ENCODE measurements around the gene WHAMM. TPM values are rescaled to one million over a fixed set of nuclear protein-coding genes. Genes with fewer than 3 reads are reported as not detected.

The WHAMM gene
- polyA plus RNA-seq, 1 donor (not counting 4 experiments of a cell fraction or from before 2014, with no cell fraction given): 4.7 TPM

DNA sequence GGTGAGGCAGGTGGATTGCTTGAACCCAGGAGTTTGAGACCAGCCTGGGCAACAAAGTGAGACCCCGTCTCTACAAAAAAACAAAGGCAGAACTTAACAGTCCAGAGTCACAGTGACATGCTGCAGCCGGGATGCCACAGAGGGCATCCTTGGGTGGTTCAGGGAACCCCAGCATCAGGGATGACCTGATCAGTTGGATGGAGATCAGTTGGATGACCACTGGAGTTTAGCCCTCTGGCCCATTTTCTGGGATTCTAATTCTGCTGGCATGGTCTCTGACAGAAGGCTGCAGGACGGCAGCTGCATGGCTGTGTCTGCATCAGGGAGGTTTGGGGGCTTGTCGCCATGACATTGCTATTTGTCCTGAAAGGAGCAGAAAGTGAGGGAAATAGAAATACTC lies 19.8 kb downstream of the WHAMM start:
- no peak overlapping the region for H3K4me2 ChIP-seq (ENCODE audit: control insufficient read depth, extremely low read depth, insufficient read depth, low read depth, low read length)
- no peak overlapping the region for H2AFZ ChIP-seq (ENCODE audit: control insufficient read depth, low read length)
- H3K4me3 ChIP-seq (ENCODE audit: control insufficient read depth in 2 of 3, extremely low read depth in 1 of 3, insufficient read depth in 2 of 3, low read depth in 1 of 3, low read length in 3 of 3): no peak overlapping the region
- dilution Hi-C loops (cut with MboI; ENCODE audit: extremely low pct_ligation_motif_present, low sequenced_read_pairs): no loop called here
- no peak overlapping the region for H3K9ac ChIP-seq (ENCODE audit: control insufficient read depth, extremely low read depth, insufficient read depth, low read length)
- H3K27me3 ChIP-seq (ENCODE audit: control insufficient read depth, extremely low read depth, insufficient read depth, low read length): no peaks in the 10 kb centered on the region
- TF ChIP-seq CTCF (optimal IDR thresholded peaks at IDR 0.05 in 1 of 3, IDR thresholded peaks at IDR 0.05 in 1 of 3, conservative IDR thresholded peaks at IDR 0.05 in 1 of 3; ENCODE audit: extremely low read depth in 1 of 3, insufficient read depth in 2 of 3, low read length in 3 of 3) (no peak), EZH2 (IDR thresholded peaks at IDR 0.05; ENCODE audit: low read length) (no peak)
- peaks cover 1% of the 10 kb centered on the region for H3K79me2 ChIP-seq (ENCODE audit: control insufficient read depth, insufficient read depth, low read length)
- no peaks in the 10 kb centered on the region for H3K9me1 ChIP-seq (ENCODE audit: control insufficient read depth, extremely low read depth, insufficient read depth, low read length)
- H3K36me3 ChIP-seq (ENCODE audit: control insufficient read depth in 2 of 2, extremely low read depth in 1 of 2, insufficient read depth in 2 of 2, low read length in 2 of 2): peaks cover 23 to 41% of the 10 kb centered on the region in 2 experiments
- FAIRE-seq (no peak), DNase-seq (ENCODE audit: low read depth, low spot score) (no peak)
- H3K9me3 ChIP-seq (ENCODE audit: control insufficient read depth, low read depth, low read length): no peaks in the 10 kb centered on the region
- H4K20me1 ChIP-seq (ENCODE audit: control insufficient read depth, extremely low read depth, insufficient read depth, low read length): peaks cover 2% of the 10 kb centered on the region
- H3K27ac ChIP-seq (ENCODE audit: control insufficient read depth, insufficient read depth, low read length): no peak overlapping the region
- H3K4me1 ChIP-seq (ENCODE audit: control insufficient read depth, extremely low read depth, insufficient read depth, low read length): peaks cover 27% of the 10 kb centered on the region

DNA sequence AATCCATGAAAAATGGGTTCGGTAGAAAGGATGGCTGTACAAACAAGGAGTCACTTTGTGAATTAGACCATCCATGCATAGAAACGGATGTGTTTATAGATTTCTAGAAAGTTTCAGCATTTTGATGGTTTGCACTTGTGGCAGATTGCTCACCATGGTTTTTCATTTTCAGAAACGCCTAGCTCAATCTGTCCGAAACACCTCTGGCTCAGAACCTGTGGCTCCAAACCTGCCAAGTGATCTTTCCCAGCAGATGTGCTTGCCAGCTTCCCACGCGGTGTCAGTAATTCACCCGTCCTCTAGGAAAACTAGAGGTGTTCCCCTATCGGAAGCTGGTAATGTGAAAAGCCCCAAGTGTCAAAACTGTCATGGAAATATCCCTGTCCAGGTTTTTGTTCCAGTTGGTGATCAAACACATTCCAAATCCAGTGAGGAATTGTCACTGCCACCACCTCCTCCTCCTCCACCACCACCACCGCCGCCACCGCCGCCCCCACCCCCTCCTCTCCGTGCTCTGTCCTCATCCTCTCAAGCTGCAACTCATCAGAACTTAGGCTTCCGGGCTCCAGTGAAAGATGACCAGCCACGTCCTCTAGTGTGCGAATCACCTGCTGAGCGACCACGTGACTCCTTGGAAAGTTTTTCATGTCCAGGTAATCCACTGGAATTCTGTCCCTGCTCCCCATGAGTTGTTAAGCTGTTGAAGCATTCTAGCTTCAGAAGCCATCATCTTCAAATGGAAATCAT lies 21.2 kb downstream of the WHAMM start:
- no peak for FAIRE-seq

More for the DNA sequence above, 21.2 kb downstream of the WHAMM start:
- Histone ChIP-seq H3K4me2 (ENCODE audit: control insufficient read depth, extremely low read depth, insufficient read depth, low read depth, low read length) (no peak overlapping the region), H2AFZ (ENCODE audit: control insufficient read depth, low read length) (no peak overlapping the region), H3K27me3 (ENCODE audit: control insufficient read depth, extremely low read depth, insufficient read depth, low read length) (no peaks in the 10 kb centered on the region), H3K9ac (ENCODE audit: control insufficient read depth, extremely low read depth, insufficient read depth, low read length) (no peak overlapping the region), H3K9me3 (ENCODE audit: control insufficient read depth, low read depth, low read length) (no peaks in the 10 kb centered on the region), H3K9me1 (ENCODE audit: control insufficient read depth, extremely low read depth, insufficient read depth, low read length) (no peaks in the 10 kb centered on the region), H3K27ac (ENCODE audit: control insufficient read depth, insufficient read depth, low read length) (no peak overlapping the region), H3K4me1 (ENCODE audit: control insufficient read depth, extremely low read depth, insufficient read depth, low read length) (peaks cover 27% of the 10 kb centered on the region), H4K20me1 (ENCODE audit: control insufficient read depth, extremely low read depth, insufficient read depth, low read length) (peaks cover 2% of the 10 kb centered on the region), H3K4me3 (ENCODE audit: control insufficient read depth in 2 of 3, extremely low read depth in 1 of 3, insufficient read depth in 2 of 3, low read depth in 1 of 3, low read length in 3 of 3) (no peak overlapping the region), H3K36me3 (ENCODE audit: control insufficient read depth in 2 of 2, extremely low read depth in 1 of 2, insufficient read depth in 2 of 2, low read length in 2 of 2) (peaks cover 26 to 46% of the 10 kb centered on the region in 2 experiments), H3K79me2 (ENCODE audit: control insufficient read depth, insufficient read depth, low read length) (peaks cover 3% of the 10 kb centered on the region)
- TF ChIP-seq CTCF (optimal IDR thresholded peaks at IDR 0.05 in 1 of 3, IDR thresholded peaks at IDR 0.05 in 1 of 3, conservative IDR thresholded peaks at IDR 0.05 in 1 of 3; ENCODE audit: extremely low read depth in 1 of 3, insufficient read depth in 2 of 3, low read length in 3 of 3) (no peak), EZH2 (IDR thresholded peaks at IDR 0.05; ENCODE audit: low read length) (no peak)
- dilution Hi-C loops (cut with MboI; ENCODE audit: extremely low pct_ligation_motif_present, low sequenced_read_pairs): no loop called here
- DNase-seq (ENCODE audit: low read depth, low spot score): no peak

Data from keratinocyte (primary cell).